Cerebellar nuclear complex (tissue), 1 donor: Measurements from ENCODE around the gene SERTAD2.

Experiments
- DNase-seq, 2 experiments: peaks; one replicate each; lab custom pipeline; 2025; lab: John Stamatoyannopoulos, UW

Gene SERTAD2

GRCh38 chr2:64653109-64654062, at the start of gene SERTAD2:
Gene SERTAD2, minus strand, starts transcription at chr2:64653913. Its CDS starts 17,042 bp downstream, at chr2:64636871.
- DNase-seq = no peak

GRCh38 chr2:64700133-64700809, 46.6 kb upstream of the SERTAD2 start:
- no peak for DNase-seq

GRCh38 chr2:64699712-64700111, 46.0 kb upstream of the SERTAD2 start:
- no peak for DNase-seq

- no peak for DNase-seq
Observed at GRCh38 chr2:64698668-64699444, 45.1 kb upstream of the SERTAD2 start.

GRCh38 chr2:64698177-64698643, 44.5 kb upstream of the SERTAD2 start:
- DNase-seq = no peak

- DNase-seq = no peak
Observed at GRCh38 chr2:64697297-64698176, 43.8 kb upstream of the SERTAD2 start.

- DNase-seq = no peak
Observed at GRCh38 chr2:64696636-64697035, 42.9 kb upstream of the SERTAD2 start.

GRCh38 chr2:64695721-64696261, 42.1 kb upstream of the SERTAD2 start:
- DNase-seq = no peak

- DNase-seq = no peak
Observed at GRCh38 chr2:64692401-64692800, 38.7 kb upstream of the SERTAD2 start.

GRCh38 chr2:64688909-64689308, 35.2 kb upstream of the SERTAD2 start:
- DNase-seq = no peak

GRCh38 chr2:64686283-64686956, 32.7 kb upstream of the SERTAD2 start:
- DNase-seq = no peak

- DNase-seq = no peak
Observed at GRCh38 chr2:64685430-64685829, 31.7 kb upstream of the SERTAD2 start.

GRCh38 chr2:64683771-64684510, 30.2 kb upstream of the SERTAD2 start:
- no peak for DNase-seq

- no peak for DNase-seq
Observed at GRCh38 chr2:64681479-64681967, 27.8 kb upstream of the SERTAD2 start.

GRCh38 chr2:64679673-64680425, 26.1 kb upstream of the SERTAD2 start:
- DNase-seq = no peak

GRCh38 chr2:64678771-64679590, 25.3 kb upstream of the SERTAD2 start:
- DNase-seq = no peak

- no peak for DNase-seq
Observed at GRCh38 chr2:64677530-64677929, 23.8 kb upstream of the SERTAD2 start.

GRCh38 chr2:64675860-64676259, 22.1 kb upstream of the SERTAD2 start:
- no peak for DNase-seq
